HG03045 (cell line): ENCODE measurements around the gene PSMD1.
"Not testable (repeated sequence)": the region's sequence is repeated elsewhere in the genome, so short reads cannot be mapped to it uniquely, and the experiment has no call there.

Source experiments
- ATAC-seq: cut with Tn5 transposase; IDR thresholded peaks from one replicate; pipeline ENCODE4 v1.9.1; 2021; ENCODE audit warnings: mild to moderate bottlenecking, moderate library complexity; ENCODE audit not compliant: unreplicated experiment

Gene PSMD1

GRCh38 chr2:231181860-231182512, 125.3 kb downstream of the PSMD1 start:
- peak; percentile 72 for ATAC-seq

GRCh38 chr2:231182513-231182899, 125.8 kb downstream of the PSMD1 start:
- no peak for ATAC-seq

- no peak for ATAC-seq
Observed at GRCh38 chr2:231183851-231184250, 127.2 kb downstream of the PSMD1 start.

- ATAC-seq, result no peak
Observed at GRCh38 chr2:231184319-231184718, 127.7 kb downstream of the PSMD1 start.

GRCh38 chr2:231185050-231185725, 128.5 kb downstream of the PSMD1 start:
- ATAC-seq, result no peak

- no peak for ATAC-seq
Observed at GRCh38 chr2:231185886-231186285, 129.2 kb downstream of the PSMD1 start.

- ATAC-seq, result no peak
Observed at GRCh38 chr2:231186325-231186724, 129.7 kb downstream of the PSMD1 start.

- ATAC-seq, result no peak
Observed at GRCh38 chr2:231187736-231188505, 131.3 kb downstream of the PSMD1 start.

GRCh38 chr2:231188506-231189170, 132.0 kb downstream of the PSMD1 start:
- no peak for ATAC-seq

- ATAC-seq, result no peak
Observed at GRCh38 chr2:231189171-231189530, 132.5 kb downstream of the PSMD1 start.

- ATAC-seq, result no peak
Observed at GRCh38 chr2:231189571-231190495, 133.2 kb downstream of the PSMD1 start.

GRCh38 chr2:231190531-231191197, 134.0 kb downstream of the PSMD1 start:
- no peak for ATAC-seq

GRCh38 chr2:231191896-231192872, 135.5 kb downstream of the PSMD1 start:
- no peak for ATAC-seq

GRCh38 chr2:231193216-231193615, 136.5 kb downstream of the PSMD1 start:
- ATAC-seq, result no peak

- ATAC-seq, result no peak
Observed at GRCh38 chr2:231196592-231196991, 139.9 kb downstream of the PSMD1 start.

- not testable (repeated sequence) for ATAC-seq
Observed at GRCh38 chr2:231197196-231197595, 140.5 kb downstream of the PSMD1 start.

- no peak for ATAC-seq
Observed at GRCh38 chr2:231197706-231198290, 141.1 kb downstream of the PSMD1 start.
